Measurements from ENCODE around the gene FAM180B. TPM values are rescaled to one million over a fixed set of nuclear protein-coding genes. Genes with fewer than 3 reads are reported as not detected.

The FAM180B gene
- total and polyA plus RNA-seq, 2 of the 13 experiments (the other 11 are each of a cell fraction or from before 2014, with no cell fraction given), result 0.40 to 1.0 TPM

DNA sequence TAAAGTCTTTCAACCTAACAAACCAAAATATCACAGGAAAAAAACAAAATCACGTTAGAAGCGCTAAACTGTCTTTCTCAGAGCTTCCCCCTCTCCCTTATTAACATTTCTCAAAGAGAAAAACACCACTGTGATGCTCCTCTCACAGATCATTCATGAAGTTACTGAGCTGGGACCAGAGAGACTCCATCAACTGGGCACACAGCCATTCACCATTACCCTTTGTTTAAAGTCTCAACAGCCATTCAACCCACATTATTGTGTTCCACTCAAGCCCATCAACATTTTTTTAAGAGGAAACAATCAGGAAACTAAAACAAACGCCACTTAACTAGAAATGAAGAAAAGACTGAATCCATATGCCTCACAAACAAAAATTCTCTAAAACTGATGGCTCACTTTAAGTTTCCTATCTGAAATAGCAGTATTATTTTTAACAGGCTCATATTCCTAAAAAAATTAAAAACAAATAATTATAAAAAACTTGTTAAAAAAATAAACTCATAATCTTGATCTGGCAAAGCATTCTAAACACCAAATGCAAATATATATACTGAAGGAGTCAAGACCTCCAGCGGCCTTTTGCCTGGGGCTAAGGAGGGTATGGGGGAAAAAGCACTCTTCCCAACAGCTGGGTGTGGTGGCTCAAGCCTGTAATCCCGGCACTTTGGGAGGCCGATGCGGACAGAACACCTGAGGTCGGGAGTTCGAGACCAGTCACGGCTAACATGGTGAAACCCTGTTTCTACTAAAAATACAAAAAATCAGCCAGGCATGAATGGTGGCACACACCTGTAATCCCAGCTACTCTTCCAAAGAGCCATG lies 47.5 kb upstream of the FAM180B start (continued):
- TF ChIP-seq, protein P1, sequence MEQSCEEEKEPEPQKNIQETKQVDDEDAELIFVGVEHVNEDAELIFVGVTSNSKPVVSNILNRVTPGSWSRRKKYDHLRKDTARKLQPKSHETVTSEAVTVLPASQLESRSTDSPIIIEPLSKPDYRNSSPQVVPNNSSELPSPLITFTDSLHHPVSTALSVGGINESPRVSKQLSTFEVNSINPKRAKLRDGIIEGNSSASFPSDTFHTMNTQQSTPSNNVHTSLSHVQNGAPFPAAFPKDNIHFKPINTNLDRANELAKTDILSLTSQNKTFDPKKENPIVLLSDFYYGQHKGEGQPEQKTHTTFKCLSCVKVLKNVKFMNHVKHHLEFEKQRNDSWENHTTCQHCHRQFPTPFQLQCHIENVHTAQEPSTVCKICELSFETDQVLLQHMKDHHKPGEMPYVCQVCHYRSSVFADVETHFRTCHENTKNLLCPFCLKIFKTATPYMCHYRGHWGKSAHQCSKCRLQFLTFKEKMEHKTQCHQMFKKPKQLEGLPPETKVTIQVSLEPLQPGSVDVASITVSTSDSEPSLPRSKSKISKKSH (CRISPR knock-in tag; IDR thresholded peaks at IDR 0.05; ENCODE audit: borderline replicate concordance), result no peak
- TF ChIP-seq ZSCAN12 (CRISPR knock-in tag; IDR thresholded peaks at IDR 0.05), result no peak
- TF ChIP-seq, protein P2, sequence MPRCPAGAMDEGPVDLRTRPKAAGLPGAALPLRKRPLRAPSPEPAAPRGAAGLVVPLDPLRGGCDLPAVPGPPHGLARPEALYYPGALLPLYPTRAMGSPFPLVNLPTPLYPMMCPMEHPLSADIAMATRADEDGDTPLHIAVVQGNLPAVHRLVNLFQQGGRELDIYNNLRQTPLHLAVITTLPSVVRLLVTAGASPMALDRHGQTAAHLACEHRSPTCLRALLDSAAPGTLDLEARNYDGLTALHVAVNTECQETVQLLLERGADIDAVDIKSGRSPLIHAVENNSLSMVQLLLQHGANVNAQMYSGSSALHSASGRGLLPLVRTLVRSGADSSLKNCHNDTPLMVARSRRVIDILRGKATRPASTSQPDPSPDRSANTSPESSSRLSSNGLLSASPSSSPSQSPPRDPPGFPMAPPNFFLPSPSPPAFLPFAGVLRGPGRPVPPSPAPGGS (CRISPR knock-in tag; IDR thresholded peaks at IDR 0.05), result no peak
- TF ChIP-seq, protein P3, sequence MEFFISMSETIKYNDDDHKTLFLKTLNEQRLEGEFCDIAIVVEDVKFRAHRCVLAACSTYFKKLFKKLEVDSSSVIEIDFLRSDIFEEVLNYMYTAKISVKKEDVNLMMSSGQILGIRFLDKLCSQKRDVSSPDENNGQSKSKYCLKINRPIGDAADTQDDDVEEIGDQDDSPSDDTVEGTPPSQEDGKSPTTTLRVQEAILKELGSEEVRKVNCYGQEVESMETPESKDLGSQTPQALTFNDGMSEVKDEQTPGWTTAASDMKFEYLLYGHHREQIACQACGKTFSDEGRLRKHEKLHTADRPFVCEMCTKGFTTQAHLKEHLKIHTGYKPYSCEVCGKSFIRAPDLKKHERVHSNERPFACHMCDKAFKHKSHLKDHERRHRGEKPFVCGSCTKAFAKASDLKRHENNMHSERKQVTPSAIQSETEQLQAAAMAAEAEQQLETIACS (CRISPR knock-in tag; IDR thresholded peaks at IDR 0.05), result no peak

DNA sequence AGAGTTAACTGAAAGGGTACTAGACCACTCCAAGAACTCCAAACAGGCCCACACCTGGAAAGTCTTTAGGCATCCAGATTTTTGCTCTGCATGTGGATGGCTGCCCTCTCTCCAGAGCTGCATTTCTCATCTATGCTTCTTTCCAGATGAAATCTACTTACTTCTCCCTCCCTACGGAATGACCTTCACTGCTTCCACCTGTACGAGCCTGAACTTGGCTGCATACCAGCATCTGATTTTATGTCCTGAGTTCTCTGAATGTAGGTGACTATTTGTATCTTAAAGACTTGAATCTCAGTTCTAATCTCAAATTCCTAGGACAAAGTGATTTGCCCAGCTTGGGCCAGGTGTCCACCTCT lies 46.8 kb upstream of the FAM180B start:
- CTCF ChIA-PET (ENCODE audit: low intra/inter-chr PET ratio, low total read pairs), result no interaction called here
- in situ Hi-C loops (cut with HindIII; ENCODE audit: extremely low pct_ligation_motif_present, low pct_unique_long_range_greater_than_20kb), result no loop called here
- Histone ChIP-seq H3K36me3 (replicated peaks in 1 of 2; ENCODE audit: control insufficient read depth in 1 of 2, insufficient read depth in 2 of 2, low read length in 2 of 2) (peaks cover 2 to 4% of the 10 kb centered on the region in 2 experiments; a peak in 3 of 5 replicates), H3K4me3 (replicated peaks in 1 of 3; ENCODE audit: insufficient read depth in 1 of 3, low read depth in 2 of 3, low read length in 3 of 3) (no peak overlapping the region), H2AFZ (ENCODE audit: low read length) (no peak overlapping the region), H3K27ac (ENCODE audit: extremely low read length, insufficient read depth, low read length) (no peak overlapping the region), H3K79me2 (ENCODE audit: insufficient read depth, low read length) (peaks cover 94% of the 10 kb centered on the region), H3K4me2 (ENCODE audit: low read depth, low read length) (no peak overlapping the region), H4K20me1 (ENCODE audit: insufficient read depth, low read length) (peaks cover 62% of the 10 kb centered on the region), H3K4me1 (ENCODE audit: insufficient read depth, low read length) (peaks cover 5% of the 10 kb centered on the region; the same call in 1 of the 2 replicates), H3K27me3 (ENCODE audit: control insufficient read depth in 1 of 2, insufficient read depth in 2 of 2, low read length in 2 of 2) (no peaks in the 10 kb centered on the region), H3K9me3 (ENCODE audit: low read length) (no peaks in the 10 kb centered on the region), H3K9ac (ENCODE audit: insufficient read depth, low read depth, low read length) (no peak overlapping the region)
- BruUV-seq (replicated peaks), result no TSS peak
- TF ChIP-seq, protein P4, sequence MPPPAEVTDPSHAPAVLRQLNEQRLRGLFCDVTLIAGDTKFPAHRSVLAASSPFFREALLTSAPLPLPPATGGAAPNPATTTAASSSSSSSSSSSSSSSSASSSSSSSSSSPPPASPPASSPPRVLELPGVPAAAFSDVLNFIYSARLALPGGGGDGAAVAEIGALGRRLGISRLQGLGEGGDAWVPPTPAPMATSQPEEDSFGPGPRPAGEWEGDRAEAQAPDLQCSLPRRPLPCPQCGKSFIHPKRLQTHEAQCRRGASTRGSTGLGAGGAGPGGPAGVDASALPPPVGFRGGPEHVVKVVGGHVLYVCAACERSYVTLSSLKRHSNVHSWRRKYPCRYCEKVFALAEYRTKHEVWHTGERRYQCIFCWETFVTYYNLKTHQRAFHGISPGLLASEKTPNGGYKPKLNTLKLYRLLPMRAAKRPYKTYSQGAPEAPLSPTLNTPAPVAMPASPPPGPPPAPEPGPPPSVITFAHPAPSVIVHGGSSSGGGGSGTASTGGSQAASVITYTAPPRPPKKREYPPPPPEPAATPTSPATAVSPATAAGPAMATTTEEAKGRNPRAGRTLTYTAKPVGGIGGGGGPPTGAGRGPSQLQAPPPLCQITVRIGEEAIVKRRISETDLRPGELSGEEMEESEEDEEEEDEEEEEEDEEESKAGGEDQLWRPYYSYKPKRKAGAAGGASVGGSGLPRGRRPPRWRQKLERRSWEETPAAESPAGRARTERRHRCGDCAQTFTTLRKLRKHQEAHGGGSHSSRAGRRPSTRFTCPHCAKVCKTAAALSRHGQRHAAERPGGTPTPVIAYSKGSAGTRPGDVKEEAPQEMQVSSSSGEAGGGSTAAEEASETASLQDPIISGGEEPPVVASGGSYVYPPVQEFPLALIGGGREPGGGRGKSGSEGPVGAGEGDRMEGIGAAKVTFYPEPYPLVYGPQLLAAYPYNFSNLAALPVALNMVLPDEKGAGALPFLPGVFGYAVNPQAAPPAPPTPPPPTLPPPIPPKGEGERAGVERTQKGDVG (CRISPR knock-in tag; IDR thresholded peaks at IDR 0.05; ENCODE audit: borderline replicate concordance), result no peak
- TF ChIP-seq EEA1 (CRISPR knock-in tag; IDR thresholded peaks at IDR 0.05; ENCODE audit: borderline replicate concordance) (no peak), ZFP41 (CRISPR knock-in tag; IDR thresholded peaks at IDR 0.05; ENCODE audit: borderline replicate concordance) (no peak)
- TF ChIP-seq, protein P5, sequence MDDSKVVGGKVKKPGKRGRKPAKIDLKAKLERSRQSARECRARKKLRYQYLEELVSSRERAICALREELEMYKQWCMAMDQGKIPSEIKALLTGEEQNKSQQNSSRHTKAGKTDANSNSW (CRISPR knock-in tag; IDR thresholded peaks at IDR 0.05; ENCODE audit: borderline replicate concordance), result no peak
- 95% methylated on average over 2 of the region's 2 CpGs for WGBS (ENCODE audit: low lambda C conversion rate)
- no peak for ATAC-seq
- intact Hi-C loops (cut with micrococcal nuclease; ENCODE audit: unreplicated experiment), result no loop called here
- DNase-seq (ENCODE audit: low spot score), result no peak
- POLR2A ChIA-PET, result interaction anchor here (1.2 kb wide), 1 partner anchor 24 kb away, joined by 4 read pairs; no protein-coding TSS in a partner anchor
- FAIRE-seq, result no peak
